Naive B cell (primary cell): ENCODE data around the gene PRKCE. TPM values are rescaled to one million over a fixed set of nuclear protein-coding genes. Genes with fewer than 3 reads are reported as not detected.
A peak's percentile ranks its signal among the peaks of the same experiment; 100 is the strongest.

Source experiments
- ATAC-seq, 2 donors: fragments of 150-1000 bp; cut with Tn5 transposase; 2 replicates each; pipeline ENCODE4 v1.10.0; 2021; ENCODE audit warnings: low read depth in 2 of 2, mild to moderate bottlenecking in 2 of 2, moderate library complexity in 2 of 2
- DNase-seq: peaks from one replicate; pipeline ENCODE4 v3.0.0; 2022
- H3K27ac Mint-ChIP-seq, 6 donors: one replicate each; pipeline ENCODE4 v1.8.0; 2020 to 2022; ENCODE audit warnings: mild to moderate bottlenecking in 6 of 6, mixed read lengths in 6 of 6, moderate library complexity in 5 of 6, inconsistent platforms in 2 of 6
- H3K27me3 Mint-ChIP-seq, 3 donors: one replicate each; pipeline ENCODE4 v1.8.0; 2021 to 2022; ENCODE audit warnings: mixed read lengths in 3 of 3, mild to moderate bottlenecking in 1 of 3
- H3K36me3 Mint-ChIP-seq, 2 donors: one replicate each; pipeline ENCODE4 v1.8.0; 2020 to 2022; ENCODE audit warnings: mixed read lengths in 2 of 2, inconsistent platforms in 1 of 2, mild to moderate bottlenecking in 1 of 2
- H3K4me1 Mint-ChIP-seq, 3 donors: one replicate each; pipeline ENCODE4 v1.8.0; 2020 to 2022; ENCODE audit warnings: mixed read lengths in 3 of 3, inconsistent platforms in 1 of 3, mild to moderate bottlenecking in 1 of 3, moderate library complexity in 1 of 3
- H3K4me3 Mint-ChIP-seq, 8 donors: one replicate each; pipeline ENCODE4 v1.8.0; 2020 to 2022; ENCODE audit warnings: mild to moderate bottlenecking in 8 of 8, mixed read lengths in 8 of 8, moderate library complexity in 8 of 8, inconsistent platforms in 2 of 8
- H3K9me3 Mint-ChIP-seq, 7 donors: one replicate each; pipeline ENCODE4 v1.8.0; 2020 to 2022; ENCODE audit warnings: mixed read lengths in 7 of 7, mild to moderate bottlenecking in 5 of 7, inconsistent platforms in 2 of 7, moderate library complexity in 1 of 7
- polyA plus RNA-seq, 6 donors: library from polyadenylated mRNA; unstranded; fragments of 300-500 nt; fragmentation: Illumina TruSeq; gene quantifications; one replicate each; pipeline ENCODE4 v1.2.3, GENCODE V29; 2021; ENCODE audit warnings: low read depth in 6 of 6

Gene PRKCE
- polyA plus RNA-seq, 6 donors from 2014 or later, result 14.8 to 33.3 (median 23.2) TPM

DNA sequence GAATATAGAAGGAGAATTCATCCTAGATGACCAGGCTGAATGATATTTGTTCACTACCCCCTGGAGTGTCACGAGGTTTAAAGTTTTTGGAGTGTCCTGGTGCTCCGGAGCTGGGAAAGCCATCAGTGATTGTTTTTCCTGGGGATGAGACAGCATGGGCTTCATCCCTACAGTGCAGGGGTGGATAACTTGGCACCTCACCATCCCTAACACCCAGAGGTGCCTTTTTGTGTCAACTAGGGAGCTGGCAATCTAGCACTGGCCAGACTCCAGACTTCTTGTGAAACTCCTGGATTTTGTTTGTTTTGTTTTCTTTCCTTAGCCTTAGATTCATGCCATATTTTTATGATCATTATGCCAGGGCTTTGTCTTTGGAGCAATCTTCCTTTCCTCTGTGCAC, 164.8 kb downstream of the PRKCE start:
- Mint-ChIP-seq H3K36me3 (no peaks in the 10 kb centered on the region), H3K4me1 (peaks cover 37 to 63% (median 54%) of the 10 kb centered on the region in 3 donors), H3K27me3 (no peaks in the 10 kb centered on the region), H3K4me3 (no peak overlapping the region), H3K27ac (peak overlapping the region in 2 of 6 donors; percentile 20 to 45), H3K9me3 (no peaks in the 10 kb centered on the region)
- DNase-seq (no peak), ATAC-seq (no peak)

GRCh38 chr2:45818591-45818990, 167.1 kb downstream of the PRKCE start:
- Mint-ChIP-seq H3K9me3 (no peaks in the 10 kb centered on the region), H3K4me1 (peaks cover 49 to 77% (median 56%) of the 10 kb centered on the region in 3 donors), H3K36me3 (no peaks in the 10 kb centered on the region), H3K27ac (peak overlapping the region in 2 of 6 donors; percentile 5 to 46), H3K27me3 (no peaks in the 10 kb centered on the region), H3K4me3 (peak overlapping the region in 1 of 8 donors; percentile 18)
- DNase-seq (no peak), ATAC-seq (no peak)

- H3K4me3 Mint-ChIP-seq, result no peak overlapping the region
- no peak for DNase-seq
- no peak for ATAC-seq
- no peaks in the 10 kb centered on the region for H3K9me3 Mint-ChIP-seq
- H3K4me1 Mint-ChIP-seq, result peaks cover 62 to 83% (median 66%) of the 10 kb centered on the region in 3 donors
- peak overlapping the region in 4 of 6 donors; percentile 12 to 36 (median 31) for H3K27ac Mint-ChIP-seq
- no peaks in the 10 kb centered on the region for H3K36me3 Mint-ChIP-seq
- no peaks in the 10 kb centered on the region for H3K27me3 Mint-ChIP-seq
Observed at GRCh38 chr2:45820048-45820447, 168.6 kb downstream of the PRKCE start.

DNA sequence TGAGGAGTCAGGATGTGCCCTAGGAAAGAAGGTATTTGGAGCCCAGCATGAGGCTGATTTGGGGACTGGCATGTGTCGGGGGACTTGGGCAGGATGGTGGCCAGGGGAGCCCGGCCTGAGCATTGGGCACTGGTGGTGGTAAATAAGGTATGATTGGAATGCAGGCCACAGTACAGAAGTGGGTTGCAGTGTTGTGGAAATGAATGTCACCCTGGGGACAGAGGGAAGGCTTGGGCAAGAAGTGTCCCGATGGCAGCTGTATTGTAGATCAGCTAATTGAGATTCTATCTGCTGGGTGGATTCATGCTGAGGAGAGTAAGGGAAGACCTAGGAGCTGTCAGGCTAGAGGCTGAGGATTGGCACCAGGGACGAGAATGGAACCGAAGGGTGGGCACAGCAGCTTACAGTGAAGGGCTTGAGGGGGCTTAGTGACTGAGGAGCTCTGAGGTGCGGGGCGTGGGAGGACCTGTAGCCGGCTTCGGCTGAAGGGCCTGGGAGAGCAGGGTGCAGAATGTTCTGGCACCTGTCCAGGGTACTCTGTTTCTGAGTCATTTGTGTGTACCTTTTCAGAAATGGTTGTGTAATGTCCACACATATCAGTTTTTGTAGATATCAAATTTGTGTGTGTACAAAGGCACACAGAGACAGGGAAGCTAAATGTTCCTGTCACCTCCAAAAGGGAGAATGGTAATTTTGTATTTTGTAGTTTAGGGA, 170.2 kb downstream of the PRKCE start:
- peaks cover 67 to 90% (median 75%) of the 10 kb centered on the region in 3 donors for H3K4me1 Mint-ChIP-seq

GRCh38 chr2:45822272-45822630, 170.8 kb downstream of the PRKCE start:
- Mint-ChIP-seq H3K9me3 (no peaks in the 10 kb centered on the region), H3K4me3 (no peak overlapping the region), H3K36me3 (no peaks in the 10 kb centered on the region), H3K27me3 (no peaks in the 10 kb centered on the region), H3K27ac (peak overlapping the region in 2 of 6 donors; percentile 39 to 57), H3K4me1 (peaks cover 73 to 93% (median 81%) of the 10 kb centered on the region in 3 donors)
- no peak for ATAC-seq
- no peak for DNase-seq

More for the DNA sequence above, 170.2 kb downstream of the PRKCE start:
- Mint-ChIP-seq H3K9me3 (no peaks in the 10 kb centered on the region), H3K4me3 (no peak overlapping the region), H3K27ac (peak overlapping the region in 4 of 6 donors; percentile 39 to 92 (median 65)), H3K27me3 (no peaks in the 10 kb centered on the region), H3K36me3 (no peaks in the 10 kb centered on the region)
- DNase-seq (no peak), ATAC-seq (no peak)

DNA sequence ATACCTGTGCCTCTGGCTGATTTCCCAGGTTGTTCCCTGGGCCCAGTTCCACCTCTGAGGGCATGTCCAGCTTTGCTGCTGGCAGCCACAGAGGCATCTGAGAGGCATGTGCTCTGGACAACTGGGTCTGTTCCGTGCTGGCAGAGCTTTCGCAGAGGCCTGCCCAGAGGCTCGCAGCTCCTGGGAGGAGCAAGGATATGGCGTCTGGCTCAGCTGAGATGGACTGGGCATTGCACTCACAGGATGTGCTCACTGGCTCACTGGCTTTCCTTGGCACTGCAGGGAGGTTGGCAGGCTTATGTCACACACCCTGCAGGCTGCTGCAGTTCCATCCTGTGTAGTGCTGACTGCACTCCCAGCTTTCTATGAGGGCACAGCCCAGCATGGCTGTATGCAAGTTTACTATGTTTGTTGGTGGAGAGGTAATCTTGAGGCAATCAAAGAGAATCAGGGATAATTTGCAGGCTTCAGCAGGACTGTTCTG, 172.3 kb downstream of the PRKCE start:
- DNase-seq, result no peak
- Mint-ChIP-seq H3K4me3 (no peak overlapping the region), H3K36me3 (no peaks in the 10 kb centered on the region), H3K4me1 (peaks cover 64 to 82% (median 71%) of the 10 kb centered on the region in 3 donors), H3K27me3 (no peaks in the 10 kb centered on the region), H3K27ac (peak overlapping the region in 1 of 6 donors; percentile 69), H3K9me3 (no peaks in the 10 kb centered on the region)
- no peak for ATAC-seq

DNA sequence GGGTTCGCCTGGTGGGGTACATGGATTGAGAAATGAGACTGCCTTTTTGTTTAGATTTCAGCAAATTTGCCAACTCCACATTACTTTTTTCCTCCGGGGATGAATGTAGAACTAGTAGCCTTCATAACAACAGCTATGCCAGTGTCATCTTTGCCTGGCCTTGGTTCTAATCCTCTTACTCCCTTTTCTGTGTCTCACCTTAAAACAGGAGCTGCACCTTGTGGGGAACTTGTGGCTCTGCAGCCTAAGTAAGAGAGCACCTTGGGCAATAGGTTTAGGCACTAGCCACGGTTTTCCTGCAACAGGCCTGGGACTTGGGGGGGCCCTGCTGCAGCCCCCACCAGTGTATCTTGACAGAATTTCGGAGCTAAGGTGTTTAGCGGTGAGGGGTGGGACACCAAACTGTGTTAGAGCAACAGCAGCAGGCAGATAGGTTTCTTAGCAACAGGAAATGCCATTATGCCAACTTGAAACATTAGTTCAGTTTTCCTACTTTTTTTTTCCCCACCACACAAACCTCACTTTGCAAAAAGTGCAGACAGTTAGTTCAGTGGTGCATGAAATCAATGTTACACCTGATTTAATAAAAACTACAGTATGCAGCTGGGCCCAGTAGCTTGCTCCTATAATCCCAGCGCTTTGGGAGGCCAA, 173.7 kb downstream of the PRKCE start:
- ATAC-seq (peak; percentile 25 to 42), DNase-seq (no peak)
- Mint-ChIP-seq H3K4me3 (peak overlapping the region in 2 of 8 donors; percentile 37 to 78), H3K4me1 (peaks cover 50 to 69% (median 59%) of the 10 kb centered on the region in 3 donors), H3K27ac (peak overlapping the region in 5 of 6 donors; percentile 21 to 95 (median 63)), H3K27me3 (no peaks in the 10 kb centered on the region), H3K36me3 (peaks cover under 1 to 4% of the 10 kb centered on the region in 2 donors), H3K9me3 (peaks cover 0 to 9% (median 7%) of the 10 kb centered on the region in 7 donors)

- H3K4me1 Mint-ChIP-seq, result peaks cover 49 to 63% (median 58%) of the 10 kb centered on the region in 3 donors
- H3K27me3 Mint-ChIP-seq, result no peaks in the 10 kb centered on the region
- DNase-seq, result no peak
- H3K4me3 Mint-ChIP-seq, result peak overlapping the region in 1 of 8 donors; percentile 61
- peaks cover 10 to 23% (median 21%) of the 10 kb centered on the region in 7 donors for H3K9me3 Mint-ChIP-seq
- peak overlapping the region; percentile 14 to 64 (median 38) for H3K27ac Mint-ChIP-seq
- ATAC-seq, result no peak
- H3K36me3 Mint-ChIP-seq, result peaks cover 10 to 18% of the 10 kb centered on the region in 2 donors
Observed at GRCh38 chr2:45826460-45826859, 175.0 kb downstream of the PRKCE start.

DNA sequence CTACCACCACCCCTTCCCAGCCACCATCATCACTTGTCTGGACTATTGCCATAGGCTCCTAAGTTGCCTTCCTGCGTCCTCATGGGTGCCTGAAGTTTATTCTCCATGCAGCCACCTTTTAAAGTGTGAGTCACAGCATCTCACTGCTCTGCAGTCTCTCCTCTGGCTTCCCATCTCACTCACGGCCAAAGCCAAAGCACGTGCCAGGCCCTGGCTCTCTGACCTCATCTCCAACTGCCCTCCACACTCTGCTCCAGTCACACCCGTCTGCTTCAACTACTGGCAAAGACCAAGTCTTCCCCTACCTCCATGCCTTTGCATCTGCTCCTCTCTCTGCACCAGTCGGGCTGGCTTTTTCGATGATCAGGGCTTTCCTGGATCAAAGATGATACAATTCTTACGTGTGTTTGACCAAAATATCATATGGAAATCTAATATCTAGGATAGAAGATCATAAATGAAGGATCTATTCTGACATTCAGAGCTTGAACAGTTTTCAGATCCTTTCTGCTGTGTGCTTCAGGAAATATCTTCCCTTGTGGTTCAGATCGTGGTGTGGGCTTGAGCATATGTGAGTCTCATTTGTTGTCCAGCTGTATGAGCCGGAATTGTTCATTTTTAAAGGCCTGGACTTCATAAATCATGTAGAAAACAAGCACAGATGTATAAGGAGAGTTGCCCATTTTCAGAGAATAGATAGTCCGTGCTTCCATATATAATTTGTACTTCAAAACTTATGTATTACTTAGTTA, 175.6 kb downstream of the PRKCE start:
- Mint-ChIP-seq H3K27ac (peak overlapping the region; percentile 0 to 64 (median 38)), H3K36me3 (peaks cover 10 to 19% of the 10 kb centered on the region in 2 donors), H3K27me3 (no peaks in the 10 kb centered on the region), H3K9me3 (peaks cover 10 to 23% (median 22%) of the 10 kb centered on the region in 7 donors), H3K4me1 (peaks cover 43 to 58% (median 53%) of the 10 kb centered on the region in 3 donors), H3K4me3 (peak overlapping the region in 2 of 8 donors; percentile 22 to 61)
- DNase-seq, result no peak
- no peak for ATAC-seq

DNA sequence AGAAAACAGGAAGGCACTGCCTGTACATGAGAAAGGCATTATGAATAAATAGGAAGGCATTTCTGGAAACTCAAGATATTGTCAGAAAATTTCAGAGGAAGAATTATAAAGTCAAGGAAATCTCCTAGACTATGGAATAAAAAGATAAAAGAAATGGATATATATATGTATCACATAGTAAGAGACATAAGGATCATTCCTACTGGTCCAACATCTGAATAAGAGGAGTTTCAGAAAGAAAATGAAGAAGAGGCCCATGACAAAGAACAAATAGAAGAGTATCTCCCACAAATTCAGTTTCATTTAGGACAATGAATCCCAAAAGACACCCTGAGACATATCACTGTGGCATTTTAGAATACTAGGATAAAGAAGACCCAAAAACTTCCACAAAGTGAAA, 178.8 kb downstream of the PRKCE start:
- peaks cover 10 to 19% of the 10 kb centered on the region in 2 donors for H3K36me3 Mint-ChIP-seq
- H3K9me3 Mint-ChIP-seq, result peaks cover 10 to 23% (median 22%) of the 10 kb centered on the region in 7 donors
- no peak overlapping the region for H3K4me3 Mint-ChIP-seq
- no peak overlapping the region for H3K27ac Mint-ChIP-seq
- DNase-seq, result no peak
- peaks cover 41 to 60% (median 56%) of the 10 kb centered on the region in 3 donors for H3K4me1 Mint-ChIP-seq
- ATAC-seq, result no peak
- no peaks in the 10 kb centered on the region for H3K27me3 Mint-ChIP-seq

DNA sequence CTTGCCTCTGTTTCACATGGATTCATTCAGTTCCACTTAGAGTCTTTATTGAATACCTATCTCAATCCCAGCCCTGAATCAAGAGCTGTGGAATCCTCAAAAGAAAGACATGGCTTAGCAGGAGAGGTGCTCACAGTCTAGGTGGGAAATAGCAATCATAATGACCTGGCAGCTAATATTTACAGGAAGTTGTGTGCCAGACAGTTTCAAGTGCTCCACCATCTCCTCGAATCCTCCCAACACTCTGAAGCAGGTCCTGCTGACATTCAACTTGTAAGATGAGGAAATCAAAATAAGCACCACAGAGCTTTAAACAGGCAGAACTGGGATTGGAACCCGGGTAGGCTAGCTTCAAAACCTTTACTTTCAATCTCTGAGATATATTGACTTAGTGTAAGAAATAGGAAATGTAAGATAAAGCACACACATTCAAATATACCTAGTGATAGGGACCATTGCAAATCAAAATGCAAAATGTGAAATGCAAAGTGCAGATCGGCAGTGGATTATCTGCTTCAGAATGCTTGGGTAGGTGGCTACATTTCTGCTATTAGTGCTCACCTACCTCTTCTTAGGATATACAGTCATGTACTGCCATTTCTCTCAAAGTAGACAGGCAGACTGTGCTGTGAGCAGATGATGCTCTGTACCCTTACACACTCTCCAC, 182.0 kb downstream of the PRKCE start:
- peak; percentile 2 to 7 for ATAC-seq
- peaks cover 51 to 70% (median 68%) of the 10 kb centered on the region in 3 donors for H3K4me1 Mint-ChIP-seq
- H3K27ac Mint-ChIP-seq, result peak overlapping the region in 5 of 6 donors; percentile 56 to 92 (median 86)

DNA sequence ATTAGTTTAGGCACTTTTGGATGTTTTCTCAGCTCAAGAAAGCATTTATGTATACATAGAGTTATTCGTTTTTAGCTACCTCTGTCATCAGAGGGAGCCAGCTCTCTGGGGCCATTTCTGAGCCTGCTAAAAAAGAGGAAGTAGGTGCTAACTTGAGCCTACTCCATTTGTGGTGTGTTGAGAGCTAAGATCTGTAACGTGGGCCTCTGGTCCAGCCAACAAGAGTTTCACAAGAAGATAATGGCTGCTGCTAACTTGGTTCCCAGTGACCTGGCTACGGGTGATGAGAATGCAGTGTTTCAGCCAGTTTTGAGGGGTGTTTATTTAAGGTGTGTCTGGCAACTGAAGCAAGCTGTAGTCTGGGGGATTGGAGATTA, 182.5 kb downstream of the PRKCE start:
- ATAC-seq (peak; percentile 73 to 74), DNase-seq (peak; percentile 50)
- no peaks in the 10 kb centered on the region for H3K27me3 Mint-ChIP-seq
- H3K36me3 Mint-ChIP-seq, result peaks cover 10 to 19% of the 10 kb centered on the region in 2 donors
- peaks cover 10 to 23% (median 22%) of the 10 kb centered on the region in 7 donors for H3K9me3 Mint-ChIP-seq
- peaks cover 55 to 75% (median 73%) of the 10 kb centered on the region in 3 donors for H3K4me1 Mint-ChIP-seq
- peak overlapping the region; percentile 56 to 87 (median 78) for H3K27ac Mint-ChIP-seq
- H3K4me3 Mint-ChIP-seq, result peak overlapping the region in 5 of 8 donors; percentile 0 to 80 (median 63)

More for the DNA sequence above, 182.0 kb downstream of the PRKCE start:
- no peak for DNase-seq
- H3K4me3 Mint-ChIP-seq, result peak overlapping the region in 5 of 8 donors; percentile 27 to 63 (median 41)
- peaks cover 10 to 23% (median 22%) of the 10 kb centered on the region in 7 donors for H3K9me3 Mint-ChIP-seq
- H3K27me3 Mint-ChIP-seq, result no peaks in the 10 kb centered on the region
- peaks cover 10 to 19% of the 10 kb centered on the region in 2 donors for H3K36me3 Mint-ChIP-seq
